Lower lobe of right lung (tissue), 2 donors: ENCODE results near the gene BCL2. TPM values are rescaled to one million over a fixed set of nuclear protein-coding genes. Genes with fewer than 3 reads are reported as not detected.

Experiments used
- ATAC-seq, 2 donors: fragments of 200-7000 bp; cut with Tn5 transposase; one replicate each; pipeline ENCODE4 v1.9.1; 2020 to 2022; ENCODE audit warnings: mild to moderate bottlenecking in 2 of 2, moderate library complexity in 2 of 2
- DNase-seq: peaks from one replicate; pipeline ENCODE4 v3.0.0-alpha.2; 2020
- H3K27ac ChIP-seq: fragments of 200-600 bp; one replicate; pipeline ENCODE4 v1.8.0; 2022
- H3K27me3 ChIP-seq: fragments of 200-600 bp; one replicate; pipeline ENCODE4 v1.8.0; 2022; ENCODE audit warnings: low read depth
- H3K36me3 ChIP-seq: fragments of 200-600 bp; one replicate; pipeline ENCODE4 v1.8.0; 2022; ENCODE audit warnings: mild to moderate bottlenecking
- H3K4me1 ChIP-seq: fragments of 200-600 bp; one replicate; pipeline ENCODE4 v1.8.0; 2022
- H3K4me3 ChIP-seq: fragments of 200-600 bp; one replicate; pipeline ENCODE4 v1.8.0; 2022; ENCODE audit warnings: mild to moderate bottlenecking
- H3K9me3 ChIP-seq: fragments of 200-600 bp; one replicate; pipeline ENCODE4 v1.8.0; 2022
- intact Hi-C: fragments of 100-400 bp; cut with DNase I; formaldehyde crosslinking; loops from one replicate; pipeline ENCODE4 v1.11.0; 2022
- total RNA-seq: library from RNA; stranded (reverse); fragmentation: NEBNext Ultra II Directional; extraction: Animal tissue kit (Norgen Biotek cat#: 25700); gene quantifications from one replicate; pipeline ENCODE4 v1.2.1, GENCODE V29; 2021
- TF ChIP-seq, protein P1 (sequence below): fragments of 200-600 bp; IDR thresholded peaks from one replicate; pipeline ENCODE4 v1.8.0; 2022; ENCODE audit warnings: antibody characterized with exemption, mild to moderate bottlenecking
- donor health status: DM: no; HTN: yes; CAD: no; lungs with severe emphysema.

Gene BCL2
- total RNA-seq, 1 donor from 2014 or later = 11.0 TPM

DNA sequence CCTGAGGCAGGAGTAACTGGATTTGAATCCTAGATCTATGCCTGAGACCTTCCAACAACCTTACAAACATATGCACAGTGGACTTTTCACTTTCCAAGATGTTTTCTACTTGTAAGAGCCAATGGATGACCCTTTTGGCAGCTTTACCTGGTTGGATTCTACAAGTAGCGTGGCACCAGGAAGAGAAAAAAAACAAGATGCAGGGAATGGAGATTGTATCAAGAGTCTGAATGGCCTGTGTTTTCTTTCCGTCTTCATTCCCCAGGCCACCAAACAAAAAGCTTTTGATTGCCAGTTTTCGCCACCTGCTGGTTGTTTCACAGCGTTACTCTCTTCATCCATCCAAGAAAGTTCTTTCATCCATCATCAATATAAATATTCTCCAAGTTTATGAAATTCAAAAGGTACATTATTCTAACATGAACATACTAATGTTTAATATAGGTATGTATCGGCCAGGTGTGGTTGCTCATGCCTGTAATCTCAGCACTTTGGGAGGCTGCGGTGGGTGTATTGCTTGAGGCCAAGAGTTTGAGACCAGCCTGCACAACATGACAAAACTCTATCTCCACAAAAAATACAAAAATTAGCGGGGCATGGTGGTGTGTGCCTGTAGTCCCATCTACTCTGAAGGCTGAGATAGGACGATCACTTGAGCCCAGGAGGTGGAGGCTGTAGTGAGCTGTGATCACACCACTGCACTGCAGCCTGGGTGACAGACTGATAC, 3.5 kb upstream of the BCL2 start:
- DNase-seq = no peak

DNA sequence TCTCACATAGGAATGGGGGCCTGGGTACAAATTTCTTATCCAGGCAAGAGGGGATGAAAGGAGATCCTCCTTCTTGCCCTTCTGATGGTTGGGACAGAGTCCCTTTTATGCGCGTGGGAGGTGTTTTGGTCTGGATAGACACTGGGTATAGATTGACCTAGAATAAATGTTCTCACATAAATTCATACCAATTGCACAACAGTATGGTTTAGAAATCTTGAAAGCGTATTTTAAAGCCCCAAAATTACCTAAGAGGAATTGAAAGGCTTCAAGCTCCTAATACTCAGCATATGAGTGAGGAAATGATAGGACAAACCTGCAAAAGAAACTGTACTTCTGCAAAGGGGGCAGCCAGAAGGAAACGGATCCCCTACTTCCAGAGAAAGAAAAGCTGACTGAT, 2.6 kb upstream of the BCL2 start:
- DNase-seq (no peak), ATAC-seq (no peak)
- Histone ChIP-seq H3K27me3 (no peaks in the 10 kb centered on the region), H3K36me3 (no peaks in the 10 kb centered on the region), H3K4me3 (no peak overlapping the region), H3K27ac (no peak overlapping the region), H3K4me1 (peaks cover 20% of the 10 kb centered on the region), H3K9me3 (no peaks in the 10 kb centered on the region)
- TF ChIP-seq, protein P1, sequence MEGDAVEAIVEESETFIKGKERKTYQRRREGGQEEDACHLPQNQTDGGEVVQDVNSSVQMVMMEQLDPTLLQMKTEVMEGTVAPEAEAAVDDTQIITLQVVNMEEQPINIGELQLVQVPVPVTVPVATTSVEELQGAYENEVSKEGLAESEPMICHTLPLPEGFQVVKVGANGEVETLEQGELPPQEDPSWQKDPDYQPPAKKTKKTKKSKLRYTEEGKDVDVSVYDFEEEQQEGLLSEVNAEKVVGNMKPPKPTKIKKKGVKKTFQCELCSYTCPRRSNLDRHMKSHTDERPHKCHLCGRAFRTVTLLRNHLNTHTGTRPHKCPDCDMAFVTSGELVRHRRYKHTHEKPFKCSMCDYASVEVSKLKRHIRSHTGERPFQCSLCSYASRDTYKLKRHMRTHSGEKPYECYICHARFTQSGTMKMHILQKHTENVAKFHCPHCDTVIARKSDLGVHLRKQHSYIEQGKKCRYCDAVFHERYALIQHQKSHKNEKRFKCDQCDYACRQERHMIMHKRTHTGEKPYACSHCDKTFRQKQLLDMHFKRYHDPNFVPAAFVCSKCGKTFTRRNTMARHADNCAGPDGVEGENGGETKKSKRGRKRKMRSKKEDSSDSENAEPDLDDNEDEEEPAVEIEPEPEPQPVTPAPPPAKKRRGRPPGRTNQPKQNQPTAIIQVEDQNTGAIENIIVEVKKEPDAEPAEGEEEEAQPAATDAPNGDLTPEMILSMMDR = no peak
- intact Hi-C loops = loop anchor here (10.0 kb wide), 2 partner anchors 187 to 307 kb away; no protein-coding TSS in a partner anchor

More for the DNA sequence above, 3.5 kb upstream of the BCL2 start:
- TF ChIP-seq, protein P1 = peak; percentile 76
- no peaks in the 10 kb centered on the region for H3K27me3 ChIP-seq
- H3K36me3 ChIP-seq = no peaks in the 10 kb centered on the region
- intact Hi-C loops = loop anchor here (10.0 kb wide), 2 partner anchors 188 to 308 kb away; no protein-coding TSS in a partner anchor
- peak in 1 of 2 donors; percentile 48 for ATAC-seq
- H3K9me3 ChIP-seq = no peaks in the 10 kb centered on the region
- no peak overlapping the region for H3K27ac ChIP-seq
- H3K4me1 ChIP-seq = peaks cover 20% of the 10 kb centered on the region
- H3K4me3 ChIP-seq = no peak overlapping the region

DNA sequence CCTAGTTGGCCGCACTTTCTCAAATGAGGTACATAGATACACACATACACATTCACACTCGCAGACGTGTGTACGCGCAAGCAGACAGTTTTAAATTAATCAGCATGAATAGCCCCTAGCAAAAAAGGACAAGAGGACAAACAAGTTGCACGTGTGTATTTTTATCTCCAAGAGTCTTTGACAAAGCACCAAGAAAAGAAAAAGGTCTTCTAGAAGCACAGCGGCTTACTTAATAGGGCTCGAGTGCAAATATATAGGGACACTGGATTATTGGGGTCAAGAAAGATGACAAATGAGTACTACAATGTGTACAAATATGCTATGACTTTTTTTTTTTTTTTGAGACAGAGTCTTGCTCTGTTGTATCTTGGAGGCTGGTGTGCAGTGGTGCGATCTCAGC, 1.7 kb upstream of the BCL2 start:
- TF ChIP-seq, protein P1 = no peak
- intact Hi-C loops = loop anchor here (10.0 kb wide), 2 partner anchors 186 to 306 kb away; no protein-coding TSS in a partner anchor
- H3K4me3 ChIP-seq = peak overlapping the region; percentile 73
- no peaks in the 10 kb centered on the region for H3K27me3 ChIP-seq
- DNase-seq (no peak), ATAC-seq (no peak)
- H3K36me3 ChIP-seq = no peaks in the 10 kb centered on the region
- H3K27ac ChIP-seq = no peak overlapping the region
- no peaks in the 10 kb centered on the region for H3K9me3 ChIP-seq
- peaks cover 20% of the 10 kb centered on the region for H3K4me1 ChIP-seq

DNA sequence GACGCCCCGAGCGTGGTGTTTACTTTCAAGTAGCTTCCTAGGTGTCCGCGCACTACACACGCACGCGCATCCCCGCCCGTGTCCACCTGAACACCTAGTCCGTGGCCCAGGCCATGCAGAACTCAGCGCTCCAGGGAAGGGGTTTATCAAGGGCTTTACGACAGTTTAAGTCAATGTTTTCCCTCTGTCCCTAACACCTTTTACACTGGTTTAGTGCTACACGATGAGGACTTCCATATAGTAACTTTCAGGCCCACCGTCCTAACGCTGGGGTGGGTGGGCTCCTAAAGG, 1.4 kb upstream of the BCL2 start:
- peak overlapping the region; percentile 47 for H3K27ac ChIP-seq
- H3K4me1 ChIP-seq = peaks cover 20% of the 10 kb centered on the region
- H3K36me3 ChIP-seq = no peaks in the 10 kb centered on the region
- intact Hi-C loops = loop anchor here (10.0 kb wide), 2 partner anchors 186 to 306 kb away; no protein-coding TSS in a partner anchor
- DNase-seq (no peak), ATAC-seq (peak; percentile 37 to 40)
- H3K4me3 ChIP-seq = peak overlapping the region; percentile 73
- no peaks in the 10 kb centered on the region for H3K9me3 ChIP-seq
- H3K27me3 ChIP-seq = no peaks in the 10 kb centered on the region
- TF ChIP-seq, protein P1 = no peak

DNA sequence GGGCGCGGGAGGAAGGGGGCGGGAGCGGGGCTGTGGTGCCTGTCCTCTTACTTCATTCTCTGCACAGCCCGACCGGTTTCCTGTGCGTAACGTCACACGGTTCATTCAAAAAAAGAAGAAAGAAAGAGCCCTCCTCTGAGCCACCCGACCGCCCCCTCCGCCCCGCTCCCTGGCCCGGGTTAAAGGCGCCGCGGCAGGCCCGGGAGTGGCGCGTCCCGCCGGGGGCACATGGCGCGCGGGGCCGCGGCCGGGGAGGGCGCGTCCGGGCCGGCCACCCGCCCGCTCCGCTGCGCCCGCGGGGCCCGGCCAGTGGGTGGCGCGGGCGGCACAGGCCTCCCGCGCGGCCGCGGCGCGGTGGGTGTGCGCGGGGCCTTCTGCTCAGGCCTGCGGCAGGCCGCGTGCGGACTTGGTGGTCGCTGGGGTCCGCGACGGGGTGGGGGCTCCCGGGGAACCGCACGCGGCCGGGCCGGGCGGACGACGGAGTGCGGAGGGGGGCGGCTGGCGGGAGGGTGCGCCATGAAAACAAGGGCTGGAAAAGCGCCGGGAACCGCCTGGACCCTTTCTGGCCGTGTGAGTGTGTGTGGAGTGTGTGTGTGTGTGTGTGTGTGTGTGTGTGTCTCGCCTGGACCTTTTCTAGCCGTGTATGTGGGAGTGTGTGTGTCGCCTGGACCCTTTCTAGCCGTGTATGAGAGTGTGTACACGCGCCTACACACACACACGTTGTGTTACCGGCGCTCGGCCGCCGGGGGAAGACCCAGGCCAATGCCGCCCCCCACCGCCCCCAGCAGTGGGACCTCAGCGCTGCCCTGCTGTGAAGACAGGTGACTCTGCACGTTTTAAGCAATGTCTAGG, 780 bp upstream of the BCL2 start:
- H3K27me3 ChIP-seq = no peaks in the 10 kb centered on the region
- no peaks in the 10 kb centered on the region for H3K9me3 ChIP-seq
- TF ChIP-seq, protein P1 = no peak
- intact Hi-C loops = loop anchor here (10.0 kb wide), 2 partner anchors 186 to 306 kb away; no protein-coding TSS in a partner anchor
- peaks cover 20% of the 10 kb centered on the region for H3K4me1 ChIP-seq
- H3K36me3 ChIP-seq = no peaks in the 10 kb centered on the region
- H3K4me3 ChIP-seq = peak overlapping the region; percentile 73
- ATAC-seq = peak; percentile 74 to 83
- peak overlapping the region; percentile 47 for H3K27ac ChIP-seq
- peak; percentile 85 for DNase-seq
